Pons (tissue), 1 donor: ENCODE measurements around the gene CRHR2.

Experiments
- DNase-seq: peaks from one replicate; pipeline ENCODE4 v3.0.0-alpha.2; 2016; ENCODE audit warnings: low spot score

The CRHR2 gene

DNA sequence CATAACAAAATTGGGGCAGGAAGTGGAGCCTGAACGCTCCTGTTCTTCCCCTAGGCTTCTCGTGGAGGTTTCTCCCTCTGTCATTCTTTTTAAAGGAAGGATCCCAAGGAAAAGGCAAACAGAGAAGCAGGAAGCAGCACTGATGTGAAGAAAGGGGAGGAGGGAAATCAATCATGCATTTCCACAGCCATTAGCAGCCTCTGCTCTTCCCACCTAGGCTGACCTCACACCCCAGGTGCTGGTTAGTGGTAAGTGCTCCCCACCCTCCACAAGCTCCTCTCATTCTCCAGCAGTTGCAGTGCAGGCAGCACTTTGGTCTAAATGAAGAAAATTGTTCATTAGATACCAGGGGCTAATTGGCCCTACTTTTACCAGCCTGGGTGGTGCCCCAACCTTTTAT, 2.6 kb downstream of the CRHR2 start:
- no peak for DNase-seq

DNA sequence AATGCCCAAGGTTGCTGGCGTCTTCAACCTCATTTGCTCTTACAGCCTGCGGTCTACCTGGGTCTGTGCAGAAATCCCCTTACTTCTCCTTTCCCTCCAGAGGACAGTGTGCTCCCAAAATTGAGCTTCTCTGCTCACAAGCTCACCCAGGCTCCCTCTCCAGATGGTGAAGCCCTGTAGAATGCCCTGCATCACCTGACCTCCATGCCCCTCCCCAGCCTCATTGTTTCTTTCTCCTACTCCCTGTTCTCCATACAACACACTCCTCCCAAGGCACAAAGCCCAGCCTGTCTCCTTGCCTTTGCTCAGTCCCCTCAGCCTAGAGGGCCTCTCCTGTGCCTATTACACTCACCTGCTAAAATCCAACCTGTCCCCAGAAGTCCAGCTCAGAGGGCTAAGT, 3.5 kb downstream of the CRHR2 start:
- DNase-seq = no peak

DNA sequence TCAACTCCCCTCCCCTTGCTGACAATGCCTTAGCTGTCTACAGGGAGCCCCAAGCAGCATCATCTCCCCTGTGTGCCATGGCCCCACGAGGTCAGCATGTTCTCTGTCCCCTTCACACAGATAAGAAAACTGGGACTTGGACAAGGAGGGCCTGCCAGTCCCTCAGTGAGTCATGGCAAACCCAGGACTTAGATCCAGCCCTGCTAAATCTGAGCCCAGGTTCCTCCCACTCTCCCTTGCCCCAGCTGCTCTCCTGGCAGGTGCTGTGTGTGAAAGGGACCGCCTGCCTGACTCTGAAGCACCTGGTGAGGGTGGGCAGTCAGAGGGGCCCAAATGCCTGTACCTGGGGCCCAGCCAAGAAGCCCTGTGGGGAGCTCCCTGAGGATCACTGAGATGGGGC, 7.4 kb downstream of the CRHR2 start:
- DNase-seq = no peak

DNA sequence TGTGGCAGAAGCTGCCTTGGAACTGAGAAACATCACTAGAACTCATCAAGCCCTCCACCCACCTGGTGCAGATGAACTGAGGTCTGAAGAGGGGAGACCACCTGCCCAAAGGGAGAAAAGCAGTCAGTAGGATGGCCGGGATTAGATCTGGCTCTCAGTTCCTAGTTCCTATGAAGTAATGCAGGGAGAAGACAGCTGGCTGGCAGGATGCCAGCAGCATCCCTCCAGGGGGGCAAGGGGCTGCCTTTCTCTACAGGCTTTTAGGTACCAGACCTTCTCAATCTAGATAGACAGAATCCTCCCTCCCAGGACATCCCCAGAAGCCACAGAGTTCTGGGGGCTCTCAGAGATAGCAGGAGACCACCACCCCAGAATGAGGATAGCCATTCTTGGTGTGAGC, 7.8 kb downstream of the CRHR2 start:
- DNase-seq = no peak

DNA sequence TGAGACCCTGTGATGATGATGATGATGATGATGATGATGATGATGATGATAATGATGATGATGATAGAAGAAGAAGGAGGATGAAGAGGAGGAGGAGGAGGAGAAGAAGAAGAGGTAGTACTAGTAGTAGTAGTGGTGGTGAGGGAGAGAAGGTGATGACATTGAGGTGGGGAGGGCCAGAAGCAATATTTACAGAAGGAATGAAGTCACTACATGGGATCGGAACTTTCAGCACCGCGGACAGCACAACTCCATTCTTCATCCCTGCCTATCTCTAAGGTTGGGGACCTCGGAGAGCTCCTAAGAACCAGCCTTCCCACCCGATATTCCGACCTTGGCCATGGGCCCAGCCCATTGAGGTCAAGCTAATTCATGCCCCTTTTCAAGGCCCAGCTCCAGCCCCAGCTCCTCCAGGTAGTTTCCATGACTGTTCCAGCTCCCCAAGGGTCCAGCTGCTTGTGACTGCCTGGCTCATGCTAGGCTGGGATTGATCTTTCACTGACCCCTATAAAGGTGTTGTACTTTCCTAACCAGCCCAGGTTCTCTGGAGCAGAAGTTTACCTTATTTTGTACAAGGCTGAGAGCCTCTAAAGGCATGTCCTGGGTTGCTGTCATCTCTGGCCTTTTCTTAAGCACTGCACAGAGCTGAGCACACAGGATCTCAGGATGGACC, 10.3 kb downstream of the CRHR2 start:
- no peak for DNase-seq

DNA sequence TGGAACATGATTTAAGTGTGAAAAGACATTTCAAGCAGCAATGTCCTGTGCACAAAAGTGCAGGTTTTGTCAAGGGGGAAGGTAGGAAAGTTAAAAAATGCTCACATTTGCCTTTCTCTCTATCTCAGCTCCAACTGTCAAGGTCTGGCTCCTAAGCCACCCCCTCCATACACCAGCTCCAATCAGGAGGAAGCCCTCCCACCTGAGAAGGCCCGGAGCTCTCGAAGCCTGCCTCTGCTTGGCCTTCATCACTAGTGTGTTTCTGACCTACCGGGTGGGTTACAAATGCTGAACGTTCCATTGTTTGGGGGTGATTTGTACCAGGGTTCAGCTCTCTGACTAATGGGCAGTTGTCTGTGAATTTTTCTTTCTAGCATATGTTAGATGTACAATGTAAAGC, 14.2 kb downstream of the CRHR2 start:
- DNase-seq = no peak

DNA sequence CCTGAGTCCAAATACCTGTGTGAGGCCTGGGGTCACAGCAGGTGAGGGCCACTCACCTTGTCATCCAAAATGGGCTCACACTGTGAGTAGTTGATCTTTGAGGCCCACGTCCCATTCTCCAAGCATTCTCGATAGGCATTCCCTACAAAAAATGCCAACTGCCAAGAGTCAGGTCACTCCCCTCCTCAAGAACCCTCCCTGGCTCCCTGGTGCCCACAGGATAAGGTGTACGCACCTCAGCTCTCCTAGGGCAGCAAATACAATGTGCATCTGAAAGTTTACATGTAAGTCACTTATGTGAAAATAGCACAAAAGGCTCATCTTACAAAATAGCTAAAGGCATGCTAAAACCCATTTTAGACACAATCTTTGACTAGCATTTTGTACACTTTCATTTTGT, 15.1 kb downstream of the CRHR2 start:
- no peak for DNase-seq

DNA sequence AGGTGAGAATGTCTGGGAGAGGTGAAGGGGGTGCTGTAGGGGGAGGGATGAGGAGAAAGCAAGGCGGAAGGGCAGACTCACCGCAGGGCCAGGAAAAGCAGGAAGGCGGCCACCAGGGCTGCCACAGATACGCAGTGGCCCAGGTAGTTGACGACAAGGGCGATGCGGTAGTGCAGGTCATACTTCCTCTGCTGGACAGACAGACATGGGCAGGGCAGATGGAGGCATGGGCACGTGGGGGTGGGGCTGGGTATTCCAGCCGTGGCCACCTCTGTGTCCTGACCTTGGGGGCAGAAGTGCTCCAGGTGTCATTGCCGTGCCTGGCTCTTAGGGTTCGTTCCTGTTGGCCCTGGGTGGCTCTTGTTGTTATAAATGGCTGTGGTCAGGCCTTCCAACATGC, 16.8 kb downstream of the CRHR2 start:
- no peak for DNase-seq

DNA sequence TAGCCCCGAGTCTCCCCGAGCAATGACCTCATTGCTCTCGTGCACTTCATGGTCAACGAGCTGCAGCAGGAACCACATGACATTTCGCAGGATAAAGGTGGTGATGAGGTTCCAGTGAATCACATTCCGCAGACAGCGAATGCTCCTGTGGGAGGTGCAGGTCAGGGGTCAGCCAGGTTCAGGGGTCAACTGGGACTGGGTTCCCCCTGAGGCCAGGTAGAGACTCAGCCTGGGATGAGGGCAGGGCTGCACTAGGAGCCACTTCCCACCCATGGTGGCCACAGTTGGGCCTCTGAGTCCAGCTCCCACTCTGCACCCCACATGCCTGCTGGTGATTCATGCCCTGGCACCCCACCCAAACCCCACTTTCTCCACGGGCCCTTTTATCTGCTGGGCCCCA, 17.2 kb downstream of the CRHR2 start:
- DNase-seq = no peak

DNA sequence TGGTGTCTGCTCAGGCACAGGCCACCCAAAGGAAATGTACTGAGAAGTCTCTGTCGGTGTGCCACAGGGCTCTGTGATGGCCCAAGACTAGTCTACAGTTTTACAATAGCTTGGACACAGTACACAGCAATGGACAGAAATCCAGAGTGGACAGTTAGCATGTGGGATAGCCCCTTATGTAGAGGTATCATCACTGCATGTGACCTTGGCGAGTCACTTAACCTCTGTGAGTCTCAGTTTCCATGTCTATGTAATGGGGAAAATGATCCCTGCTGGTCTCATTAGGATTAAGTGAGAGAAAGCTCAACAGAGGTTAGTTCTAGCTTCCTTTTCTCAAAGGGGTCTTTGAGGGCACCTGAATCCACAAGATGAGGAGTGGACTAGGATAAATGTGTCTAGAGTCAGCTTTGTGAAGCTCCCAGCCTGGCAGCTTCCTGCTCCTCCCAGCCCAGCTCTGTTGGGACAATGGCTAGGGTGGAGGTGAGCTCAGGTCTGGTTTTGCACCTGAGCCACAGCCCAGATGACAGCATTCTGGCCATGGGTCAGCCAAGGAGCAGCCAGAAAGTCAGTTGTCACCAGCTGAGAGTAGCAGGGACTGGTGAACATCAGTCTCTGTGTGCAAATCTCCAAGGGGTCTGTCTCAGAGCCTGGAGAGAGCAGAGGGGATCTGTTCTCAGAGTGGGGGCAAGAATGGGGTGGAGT, 17.9 kb downstream of the CRHR2 start:
- DNase-seq = no peak

DNA sequence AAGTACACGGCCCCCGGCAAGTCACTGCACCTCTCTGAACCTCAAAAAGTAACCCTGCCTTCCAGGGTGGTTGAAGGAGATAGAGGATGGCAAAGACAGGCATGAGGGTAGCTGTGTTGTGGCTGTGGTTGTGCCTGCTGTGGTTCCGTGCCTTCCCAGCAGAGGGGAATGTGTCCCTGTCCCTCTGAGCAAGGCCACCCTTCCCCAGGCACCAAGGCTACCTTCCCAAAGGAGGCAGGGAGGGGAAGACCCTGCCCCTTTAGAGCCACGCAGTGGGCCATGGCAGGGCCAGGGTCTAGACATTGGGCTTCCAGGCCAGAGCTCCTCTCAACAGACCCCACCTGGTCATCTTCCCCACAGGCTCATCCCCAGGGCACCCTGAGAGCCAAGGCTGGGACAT, 18.8 kb downstream of the CRHR2 start:
- no peak for DNase-seq

DNA sequence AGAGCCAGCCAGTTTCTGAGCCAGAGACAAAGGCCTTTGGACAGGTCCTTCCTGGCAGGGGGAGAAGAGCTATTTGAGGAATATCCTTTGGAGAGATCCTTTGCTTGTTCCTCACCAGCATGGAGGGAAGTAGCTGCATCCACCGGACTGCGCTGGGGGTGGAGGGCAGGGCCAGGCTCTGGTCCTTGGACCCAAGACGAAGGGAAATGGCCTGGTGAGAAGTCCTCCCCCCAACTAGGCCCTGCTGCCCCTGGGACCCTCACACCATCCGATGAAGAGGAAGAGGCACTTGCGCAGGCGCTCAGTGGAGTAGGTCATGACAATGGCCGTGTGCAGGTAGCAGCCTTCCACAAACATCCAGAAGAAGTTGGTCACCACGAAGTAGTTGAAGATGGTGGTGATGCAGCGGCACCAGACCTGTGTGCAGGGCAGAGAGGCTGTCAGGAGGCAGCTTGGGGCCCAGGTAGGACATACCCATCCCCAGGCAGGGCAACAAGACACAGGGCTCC, 19.8 kb downstream of the CRHR2 start:
- DNase-seq = no peak

DNA sequence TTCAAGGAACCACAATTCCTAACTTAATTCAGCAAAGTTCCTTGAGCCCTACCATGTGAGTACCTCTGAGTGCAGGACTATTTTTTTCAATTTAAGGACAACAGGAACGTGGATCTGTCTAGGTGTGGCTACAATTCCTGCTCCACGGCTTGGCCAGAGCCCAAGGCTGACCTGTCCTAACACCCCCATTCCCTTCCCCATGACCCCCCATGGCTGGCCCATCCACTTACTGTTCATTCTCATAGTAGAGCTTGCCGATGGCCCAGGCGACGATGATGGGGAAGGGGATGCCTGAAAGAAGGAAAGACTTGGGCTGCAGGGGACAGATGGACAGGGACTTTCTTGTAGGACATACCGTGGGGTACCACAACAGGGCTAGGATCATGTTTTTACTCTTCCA, 20.3 kb downstream of the CRHR2 start:
- DNase-seq = no peak

DNA sequence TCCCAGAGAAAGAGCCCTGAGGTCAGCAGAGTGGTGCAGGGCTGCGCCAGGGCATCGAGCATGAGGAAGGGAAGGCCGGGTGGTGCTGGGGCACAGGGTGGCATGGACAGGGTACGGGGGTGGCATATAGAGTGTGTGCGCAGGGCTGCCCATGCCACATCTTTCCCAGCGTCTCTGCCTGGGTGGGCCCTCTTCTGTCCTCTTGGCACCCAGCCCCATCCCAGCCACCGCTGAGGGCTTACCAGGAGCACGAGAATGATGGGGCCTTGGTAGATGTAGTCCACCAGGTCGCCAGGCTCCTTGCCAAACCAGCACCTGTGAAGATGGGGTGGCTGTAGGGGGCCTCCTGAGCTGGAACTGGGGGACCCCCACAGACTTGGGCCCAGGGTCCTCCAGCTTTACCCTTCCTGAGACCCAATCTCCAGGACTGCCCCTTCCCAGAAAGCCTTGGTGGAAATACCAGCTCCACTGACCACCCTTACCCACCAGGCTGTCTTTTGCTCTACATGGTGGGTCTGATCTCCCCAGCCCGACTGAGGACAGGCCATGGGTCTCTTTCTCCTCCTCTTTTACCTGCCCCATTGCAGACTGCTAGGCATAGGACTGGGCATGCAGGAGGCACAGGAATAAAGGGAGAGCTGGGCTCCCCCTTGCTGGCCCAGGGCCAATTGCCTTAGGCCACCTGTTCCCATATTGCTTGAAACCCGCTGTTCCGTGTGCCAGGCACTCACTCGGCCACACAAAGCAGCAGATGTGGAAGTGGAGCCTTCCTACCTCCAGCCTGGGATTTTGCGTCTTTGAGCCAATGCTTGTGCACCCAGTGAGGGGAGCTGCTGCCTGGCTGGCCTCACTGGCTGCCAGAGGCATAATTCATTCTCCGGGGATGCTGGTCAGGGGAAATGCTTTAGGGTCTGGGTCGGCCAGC, 21.7 kb downstream of the CRHR2 start:
- no peak for DNase-seq

DNA sequence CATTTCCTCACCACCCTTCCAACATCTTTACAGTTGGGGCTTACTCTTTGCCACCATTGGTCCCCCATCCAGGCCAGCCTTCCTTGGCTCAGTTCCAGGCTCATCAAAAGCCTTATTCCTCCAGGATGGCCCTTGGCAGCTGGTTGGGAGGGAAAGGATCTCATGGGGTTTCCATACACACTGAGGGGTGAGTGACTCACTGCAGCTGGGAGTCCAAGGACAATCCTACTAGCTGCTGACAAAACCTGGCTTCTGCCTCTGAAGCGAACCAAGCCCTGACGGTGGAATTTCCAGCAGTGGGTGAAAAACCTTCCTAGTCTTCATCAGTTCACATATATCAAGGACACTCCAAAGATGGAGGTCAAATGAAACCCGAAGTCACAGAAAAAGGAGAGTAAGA, 22.9 kb downstream of the CRHR2 start:
- no peak for DNase-seq

DNA sequence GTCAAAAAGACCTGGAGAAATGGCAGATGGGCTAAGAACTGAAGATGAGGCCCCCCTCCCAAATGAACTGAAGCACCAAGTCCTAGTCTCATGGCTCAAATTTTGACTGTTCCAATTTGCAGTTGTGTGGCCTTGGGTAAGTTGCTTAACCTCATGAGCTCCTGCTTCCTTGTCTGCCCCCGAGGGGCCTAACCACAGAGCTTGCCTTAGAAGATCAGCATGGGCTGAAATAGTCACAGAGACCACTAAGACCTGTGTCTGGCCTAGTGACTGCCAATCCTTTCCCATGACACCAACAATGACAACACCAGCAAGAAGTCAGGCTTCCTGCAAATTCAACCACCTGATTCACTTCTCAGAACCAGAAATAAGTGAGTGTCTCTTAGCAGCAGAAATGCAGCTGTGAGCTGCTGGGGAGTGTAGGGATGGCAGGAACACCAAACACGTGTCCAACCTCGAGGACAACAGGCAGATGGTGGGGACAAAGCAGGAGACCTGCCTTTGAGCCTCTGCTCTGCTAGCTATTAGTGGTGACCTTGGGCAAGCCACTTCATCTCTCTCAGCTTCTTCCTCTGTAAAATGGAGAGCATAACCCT, 23.7 kb downstream of the CRHR2 start:
- no peak for DNase-seq

DNA sequence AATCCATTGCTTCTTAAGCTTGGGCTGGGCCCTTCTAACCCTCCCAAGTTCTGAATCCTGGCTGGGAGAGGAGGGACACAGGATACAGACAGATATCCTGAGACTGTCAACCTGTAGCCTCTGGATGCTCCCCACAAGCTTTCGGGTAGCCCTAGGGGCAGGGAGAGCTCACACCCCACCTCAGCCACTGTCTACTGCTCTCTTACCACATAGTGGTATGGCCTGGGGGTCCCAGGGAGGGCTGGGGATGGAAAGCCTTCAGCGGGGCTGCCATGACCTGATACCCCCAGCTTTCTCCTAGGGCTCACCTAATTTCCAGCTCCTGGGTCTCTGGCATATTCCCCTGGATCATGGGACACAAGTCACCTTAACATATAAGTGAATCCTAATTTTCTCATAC, 25.1 kb downstream of the CRHR2 start:
- DNase-seq = no peak

DNA sequence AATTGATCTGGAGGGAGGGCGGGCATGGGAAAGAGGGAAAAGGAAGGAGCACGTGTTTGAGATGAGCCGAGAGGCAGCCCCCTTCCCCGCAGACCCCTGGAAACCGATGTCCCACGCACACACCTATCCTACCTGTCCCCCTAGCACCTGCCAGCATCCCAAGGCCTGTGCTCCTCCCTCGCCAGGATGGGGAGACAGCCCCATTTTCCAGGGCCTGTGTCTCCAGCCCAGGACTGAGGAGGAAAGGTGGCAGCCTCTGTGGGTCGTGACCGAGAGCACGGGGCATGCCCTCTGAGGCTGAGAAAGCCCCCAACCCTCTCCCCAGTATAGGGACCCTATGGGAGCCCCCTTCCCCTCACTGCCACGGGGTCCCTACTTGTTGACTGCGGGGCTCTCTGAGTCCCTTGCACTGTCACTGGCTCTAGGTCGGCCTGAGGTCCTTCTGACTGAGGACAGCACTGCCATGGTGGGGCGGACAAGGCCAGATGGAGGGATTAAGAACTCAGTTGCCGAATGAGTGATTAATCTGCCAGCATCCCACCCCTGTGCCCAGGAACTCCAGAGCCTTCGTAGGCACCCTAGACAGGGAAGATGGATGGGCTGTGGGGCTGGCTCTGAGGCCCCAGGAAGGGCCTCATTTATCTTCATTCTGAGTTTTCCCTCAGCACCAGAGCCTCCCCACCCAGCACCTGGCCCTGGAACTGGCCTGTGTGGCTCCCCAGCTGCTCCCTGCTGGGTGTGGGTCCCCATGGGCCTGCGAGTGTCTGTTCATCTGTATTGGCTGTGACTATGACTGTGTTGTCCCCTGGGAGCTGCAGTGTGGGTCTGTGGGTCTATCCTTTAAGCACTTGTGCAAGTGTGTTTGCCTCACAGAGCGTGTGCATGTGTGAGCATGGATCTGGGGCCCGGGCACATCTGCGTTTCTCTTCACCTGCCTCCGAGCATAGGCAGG, 26.0 kb downstream of the CRHR2 start:
- no peak for DNase-seq

DNA sequence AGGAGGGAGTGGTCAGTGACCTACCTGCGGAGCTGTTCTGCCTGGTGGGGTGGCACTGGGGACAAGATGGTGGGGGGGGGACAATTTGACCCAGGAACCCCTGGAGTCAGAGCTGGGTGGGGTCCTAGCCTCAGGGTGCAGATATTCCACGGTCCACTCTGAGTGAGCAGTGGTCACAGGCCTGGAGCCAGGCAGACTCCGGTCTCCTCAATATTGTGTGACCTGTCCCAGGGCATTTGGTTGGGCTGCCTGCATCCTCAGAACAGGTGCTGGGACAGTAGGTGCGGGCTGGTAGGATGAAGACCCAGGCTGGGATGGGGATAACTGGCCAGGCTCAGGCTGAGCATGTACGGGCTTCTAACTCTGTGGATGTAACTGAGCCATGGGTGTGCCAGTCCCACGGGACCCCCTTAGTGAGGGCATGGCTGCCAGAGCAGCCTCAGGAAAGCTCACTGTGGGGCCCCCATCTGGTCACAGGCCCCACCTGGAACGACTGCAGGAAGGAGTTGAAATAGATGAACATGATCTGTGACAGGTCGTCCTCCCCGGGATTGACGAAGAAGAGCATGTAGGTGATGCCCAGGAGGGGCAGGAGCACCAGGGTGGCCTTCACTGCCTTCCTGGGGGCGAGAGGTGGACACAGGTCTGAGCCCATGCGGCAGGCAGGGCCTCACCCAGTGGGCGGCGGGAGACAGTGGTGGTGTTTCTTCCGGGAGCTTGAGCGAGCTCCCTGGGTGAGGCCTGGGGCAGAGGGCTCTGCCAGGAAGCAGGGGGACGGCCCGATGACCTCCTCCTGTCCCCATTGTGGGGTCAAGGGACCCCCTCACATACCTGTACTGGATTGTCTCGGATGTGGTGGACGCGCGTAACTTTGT, 26.9 kb downstream of the CRHR2 start:
- no peak for DNase-seq
